Measurements from ENCODE around the gene PTGIS. TPM values are rescaled to one million over a fixed set of nuclear protein-coding genes. Genes with fewer than 3 reads are reported as not detected.

Gene PTGIS
- total RNA-seq, 1 donor from 2014 or later, result 22.7 TPM

GRCh38 chr20:49597825-49598395 lies 30.0 kb upstream of the PTGIS start:
- intact Hi-C loops (cut with micrococcal nuclease), result loop anchor here (10.0 kb wide), 1 partner anchor 917 kb away; the partner anchor contains the start of gene PTPN1

GRCh38 chr20:49595811-49596561 lies 28.0 kb upstream of the PTGIS start:
- intact Hi-C loops (cut with micrococcal nuclease), result loop anchor here (2.0 to 10.0 kb wide), 4 partner anchors 17 to 919 kb away; partner anchors contain the start of gene PTPN1

GRCh38 chr20:49595346-49595745 lies 27.4 kb upstream of the PTGIS start:
- intact Hi-C loops (cut with micrococcal nuclease), result loop anchor here (2.0 to 10.0 kb wide), 4 partner anchors 17 to 919 kb away; partner anchors contain the start of gene PTPN1

DNA sequence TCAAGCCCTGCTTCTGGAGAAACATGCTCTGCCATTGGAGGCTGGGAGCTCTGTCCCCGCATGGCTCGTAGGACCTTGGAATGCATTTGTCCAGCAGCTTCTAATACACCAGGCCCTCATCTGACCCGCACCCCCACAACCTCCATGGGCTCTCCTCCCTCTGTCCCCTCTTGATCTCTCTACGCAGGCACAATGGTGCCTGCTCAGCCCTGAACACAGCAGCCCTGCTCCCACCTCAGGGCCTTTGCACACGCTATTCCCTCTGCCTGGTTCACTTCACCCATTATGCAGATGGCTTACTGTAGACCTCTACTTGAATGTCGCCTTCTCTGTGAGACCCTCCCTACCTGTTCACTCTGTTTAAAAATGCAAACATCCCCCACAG lies 27.0 kb upstream of the PTGIS start:
- intact Hi-C loops (cut with micrococcal nuclease), result loop anchor here (2.0 to 10.0 kb wide), 5 partner anchors 16 to 920 kb away; partner anchors contain the start of genes PTPN1 and ZNFX1

- intact Hi-C loops (cut with micrococcal nuclease), result loop anchor here (2.0 to 10.0 kb wide), 5 partner anchors 16 to 920 kb away; partner anchors contain the start of genes PTPN1 and ZNFX1
These were observed 26.4 kb upstream of the PTGIS start for GRCh38 chr20:49594143-49594930.

- intact Hi-C loops (cut with micrococcal nuclease), result loop anchor here (2.0 to 10.0 kb wide), 5 partner anchors 15 to 921 kb away; partner anchors contain the start of genes PTPN1 and ZNFX1
These were observed 25.7 kb upstream of the PTGIS start for GRCh38 chr20:49593466-49594142.

DNA sequence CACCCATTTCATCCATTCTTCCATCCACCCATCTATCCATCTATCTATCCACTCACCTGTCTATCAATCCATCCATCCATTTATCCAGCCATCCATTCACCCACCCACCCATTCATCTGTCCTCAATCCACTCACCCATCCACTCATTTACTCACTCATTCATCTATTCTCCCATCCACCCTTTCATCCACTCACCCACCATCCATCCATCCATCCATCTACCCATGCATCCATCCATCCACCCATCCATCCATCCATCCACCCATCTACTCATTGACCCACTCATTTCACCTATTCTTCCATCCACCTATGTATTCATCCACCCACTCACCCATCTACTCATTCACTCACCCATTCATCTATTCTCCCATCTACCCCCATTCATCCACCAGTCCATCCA lies 24.2 kb upstream of the PTGIS start:
- intact Hi-C loops (cut with micrococcal nuclease), result loop anchor here (5.0 to 10.0 kb wide), 2 partner anchors 315 to 923 kb away; partner anchors contain the start of genes PTPN1 and ZNFX1

- intact Hi-C loops (cut with micrococcal nuclease), result loop anchor here (5.0 to 10.0 kb wide), 2 partner anchors 314 to 923 kb away; partner anchors contain the start of genes PTPN1 and ZNFX1
These were observed 23.4 kb upstream of the PTGIS start for GRCh38 chr20:49591217-49591865.

DNA sequence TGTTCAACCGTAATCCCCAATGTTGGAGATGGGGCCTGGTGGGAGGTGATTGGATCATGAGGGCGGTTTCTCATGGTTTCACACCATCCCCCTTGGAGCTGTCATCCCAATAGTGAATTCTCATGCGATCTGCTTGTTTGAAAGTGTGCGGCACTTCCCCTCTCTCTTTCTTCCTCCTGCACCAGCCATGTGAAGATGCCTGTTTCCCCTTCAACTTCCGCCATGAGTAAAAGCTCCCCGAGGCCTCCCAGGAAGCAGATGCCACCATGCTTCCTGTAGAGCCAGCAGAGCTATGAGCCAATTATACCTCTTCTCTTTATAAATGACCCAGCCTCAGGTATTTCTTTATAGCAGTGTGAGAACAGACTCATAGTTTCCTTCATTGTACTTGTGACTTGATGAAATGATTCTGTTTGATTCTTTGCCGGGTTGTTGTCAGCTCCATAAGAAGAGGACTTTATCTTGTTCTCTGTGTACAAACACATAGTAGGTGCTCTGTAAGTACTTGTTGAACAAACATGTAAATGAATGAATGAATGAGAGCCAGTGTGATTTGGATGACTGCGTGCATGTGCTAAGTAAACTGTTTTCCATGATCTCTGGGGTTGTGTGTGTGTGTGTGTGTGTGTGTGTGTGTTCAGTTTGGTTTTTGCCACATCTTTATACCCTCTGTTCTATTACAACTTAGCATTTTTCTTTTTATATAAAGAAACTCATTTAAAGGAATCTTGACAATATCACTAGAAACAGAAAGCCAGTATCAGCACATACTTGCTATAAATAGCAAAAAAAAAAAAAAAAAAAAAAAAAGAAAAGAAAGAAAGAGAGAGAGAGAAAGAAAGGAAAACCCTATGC lies 22.5 kb upstream of the PTGIS start:
- intact Hi-C loops (cut with micrococcal nuclease), result loop anchor here (5.0 to 10.0 kb wide), 2 partner anchors 313 to 924 kb away; partner anchors contain the start of genes PTPN1 and ZNFX1

- intact Hi-C loops (cut with micrococcal nuclease), result loop anchor here (5.0 to 10.0 kb wide), 2 partner anchors 312 to 925 kb away; partner anchors contain the start of genes PTPN1 and ZNFX1
These were observed 21.8 kb upstream of the PTGIS start for GRCh38 chr20:49589747-49590146.

DNA sequence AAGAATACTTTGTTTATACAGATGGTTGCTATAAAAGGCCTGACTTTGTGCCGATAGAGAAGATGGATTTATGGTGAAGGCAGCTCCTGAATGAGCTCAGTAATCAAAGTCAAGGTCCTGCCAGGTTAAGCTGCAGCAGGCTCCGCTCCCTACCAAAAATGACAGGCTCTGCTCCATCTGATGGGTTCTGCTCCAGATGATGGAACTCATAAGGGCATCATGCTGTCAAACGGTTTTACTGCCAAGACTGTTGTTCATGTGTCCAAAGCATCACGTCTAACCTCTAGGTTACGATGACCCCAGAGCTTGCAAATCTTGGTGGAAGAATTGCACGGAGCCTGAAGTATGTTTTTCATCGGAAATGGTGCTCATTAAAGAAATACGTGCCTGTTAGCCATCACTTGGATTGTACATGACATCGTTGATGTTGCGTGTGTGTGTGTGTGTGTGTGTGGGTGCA lies 19.2 kb upstream of the PTGIS start:
- intact Hi-C loops (cut with micrococcal nuclease), result no loop called here

GRCh38 chr20:49585585-49586245 lies 17.8 kb upstream of the PTGIS start:
- intact Hi-C loops (cut with micrococcal nuclease), result no loop called here

DNA sequence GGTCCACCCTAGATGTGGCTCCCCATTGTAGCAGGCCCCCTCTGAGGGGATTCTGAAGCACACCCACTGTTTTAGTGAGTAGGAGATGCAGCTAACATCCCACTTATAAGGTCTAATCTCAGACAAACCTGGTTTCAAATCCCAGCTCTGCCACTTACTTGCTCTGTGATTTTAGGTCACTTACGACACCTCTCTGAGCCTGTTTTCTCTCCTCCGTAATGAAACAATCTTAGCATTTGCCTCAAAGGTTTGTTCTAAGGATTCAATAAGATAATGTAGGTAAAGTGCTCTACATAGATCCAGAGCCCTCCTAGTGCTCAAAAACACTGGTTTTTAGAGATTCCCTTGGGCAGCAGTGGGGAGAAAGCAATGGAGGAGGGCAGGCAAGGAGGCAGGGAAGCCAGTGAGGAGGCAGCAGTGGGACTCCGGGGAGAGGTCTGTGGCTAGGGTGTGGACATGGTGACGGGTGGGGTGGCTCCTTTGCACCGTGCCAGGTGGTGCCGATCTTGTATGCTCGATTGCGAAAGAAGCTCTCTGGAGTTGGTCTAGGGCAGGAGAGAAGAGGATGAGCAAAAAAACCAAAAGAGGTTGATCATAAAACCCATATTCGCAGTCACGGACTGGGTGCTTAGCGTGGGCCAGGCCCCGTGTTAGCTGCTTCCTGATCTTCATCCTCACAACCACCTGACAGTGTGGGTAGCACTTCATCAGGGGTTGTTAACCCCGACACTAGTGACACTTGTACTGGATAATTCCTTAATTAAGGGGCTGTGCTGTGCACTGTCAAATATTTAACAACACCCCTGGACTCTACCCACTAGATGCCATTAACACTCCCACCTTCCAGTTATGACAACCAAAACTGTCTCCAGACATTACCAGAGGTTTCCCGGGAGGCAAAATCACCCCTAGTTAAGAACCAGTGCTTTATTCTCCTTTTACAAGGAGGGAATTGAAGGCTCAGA lies 16.8 kb upstream of the PTGIS start:
- intact Hi-C loops (cut with micrococcal nuclease), result no loop called here

DNA sequence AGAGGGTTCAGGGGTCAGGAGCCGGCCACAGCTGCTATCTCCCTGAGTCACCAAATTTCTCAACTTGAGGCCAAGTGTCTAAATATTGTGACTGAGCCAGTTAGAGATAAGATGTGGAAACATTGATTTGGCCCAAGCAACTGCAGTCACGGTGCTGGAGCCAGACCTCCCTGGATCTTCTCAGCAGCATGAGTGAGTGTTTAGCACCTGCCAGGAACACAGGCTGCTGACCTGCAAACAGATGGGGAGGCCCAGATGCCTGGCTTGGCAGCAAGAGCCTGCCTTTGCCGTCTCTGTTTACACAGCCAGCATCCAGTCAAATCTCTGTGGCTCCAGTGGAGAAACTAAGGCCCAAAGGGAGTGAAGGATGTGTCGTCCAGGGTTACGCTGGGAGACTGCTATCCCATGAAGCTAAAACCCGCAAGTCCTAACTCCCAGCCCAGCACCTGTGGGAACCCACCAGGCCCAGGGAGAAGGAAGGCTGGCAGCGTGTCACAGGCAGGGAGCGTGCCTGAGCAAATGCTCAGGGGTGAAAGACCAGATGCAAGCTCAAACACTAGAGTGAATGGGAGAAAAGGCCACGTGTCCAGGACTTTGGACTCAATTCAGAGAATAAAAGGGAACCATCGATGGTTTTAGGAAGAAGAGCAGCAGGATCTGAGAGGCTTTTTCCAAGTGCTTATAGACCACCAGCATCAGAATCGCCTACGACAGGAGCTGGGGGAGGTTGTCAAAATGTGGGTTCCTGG lies 15.9 kb upstream of the PTGIS start:
- intact Hi-C loops (cut with micrococcal nuclease), result no loop called here

DNA sequence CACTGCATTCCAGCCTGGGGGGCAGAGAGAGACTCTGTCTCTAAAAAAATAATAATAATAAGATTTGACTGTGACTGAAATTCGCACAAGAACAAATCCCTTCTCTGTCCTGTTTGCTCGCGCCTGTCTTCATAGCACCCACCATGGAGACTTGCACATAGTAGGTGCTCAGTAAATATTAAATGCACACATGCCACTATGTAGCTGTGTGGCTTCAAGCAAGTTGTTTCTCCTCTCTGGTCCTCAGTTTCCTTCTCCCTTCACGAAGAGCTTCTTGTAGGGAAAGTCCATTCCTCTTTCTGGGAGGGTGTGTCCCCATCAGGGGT lies 15.4 kb upstream of the PTGIS start:
- intact Hi-C loops (cut with micrococcal nuclease), result no loop called here

DNA sequence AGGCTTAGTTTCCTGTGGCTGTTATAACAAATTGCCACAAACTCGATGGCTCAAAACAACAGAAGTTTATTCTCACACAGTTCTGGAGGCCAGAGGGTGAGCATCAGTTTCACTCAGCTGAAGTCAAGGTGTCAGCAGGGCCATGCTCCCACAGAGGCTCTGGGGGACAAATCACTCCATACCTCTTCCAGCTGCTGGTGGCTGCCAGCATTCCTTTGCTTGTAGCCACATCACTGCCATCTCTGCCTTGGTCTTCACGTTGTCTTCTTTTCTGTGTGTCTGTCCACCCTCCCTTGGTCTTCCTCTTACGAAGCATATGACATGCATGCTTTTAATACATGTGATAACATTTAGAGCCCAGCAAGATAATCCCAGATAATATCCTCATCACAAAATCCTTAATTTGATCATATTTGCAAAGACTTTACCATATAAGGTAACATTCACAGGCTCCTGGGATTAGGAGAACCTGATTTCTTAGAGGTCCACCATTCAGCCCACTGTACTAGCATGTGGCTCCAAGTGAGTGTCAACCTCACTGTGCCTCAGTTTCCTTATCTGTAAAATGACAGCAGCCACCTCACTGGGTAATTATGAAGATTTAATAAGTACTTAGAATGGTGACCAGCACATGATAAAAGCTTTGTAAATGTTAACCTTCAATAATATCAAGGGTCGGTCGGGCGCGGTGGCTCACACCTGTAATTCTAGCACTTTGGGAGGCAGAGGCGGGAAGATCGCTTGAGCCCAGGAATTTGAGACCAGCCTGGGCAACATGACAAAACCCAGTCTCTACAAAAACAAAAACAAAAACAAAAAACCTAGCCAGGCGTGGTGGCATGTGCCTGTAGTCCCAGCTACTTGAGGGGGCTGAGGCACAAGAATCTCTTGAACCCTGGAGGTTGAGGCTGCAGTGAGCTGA lies 14.7 kb upstream of the PTGIS start:
- intact Hi-C loops (cut with micrococcal nuclease), result no loop called here

All from T-helper 2 cell treated with Interferon-gamma antibody and Interleukin-4, amounts not matched to agents 100 ng/mL and 5 ng/mL, for 36 hours (primary cell).